Measurements from ENCODE around the gene MYOZ2.

The MYOZ2 gene

GRCh38 chr4:119135721-119136121, at the start of gene MYOZ2:
Gene MYOZ2 (plus strand): TSS chr4:119135832. CDS start chr4:119136526, 694 bp downstream.
- DNase-seq, result no peak

GRCh38 chr4:119087121-119087520, 48.5 kb upstream of the MYOZ2 start:
- DNase-seq, result no peak

GRCh38 chr4:119087656-119088055, 48.0 kb upstream of the MYOZ2 start:
- no peak for DNase-seq

GRCh38 chr4:119093042-119093827, 42.4 kb upstream of the MYOZ2 start:
- DNase-seq, result no peak

GRCh38 chr4:119097282-119097900, 38.2 kb upstream of the MYOZ2 start:
- no peak for DNase-seq

GRCh38 chr4:119098306-119098705, 37.3 kb upstream of the MYOZ2 start:
- DNase-seq, result no peak

- no peak for DNase-seq
These were observed 36.3 kb upstream of the MYOZ2 start for GRCh38 chr4:119099227-119099810.

GRCh38 chr4:119100655-119101054, 35.0 kb upstream of the MYOZ2 start:
- DNase-seq, result no peak

GRCh38 chr4:119103263-119103662, 32.4 kb upstream of the MYOZ2 start:
- DNase-seq, result no peak

GRCh38 chr4:119104644-119105273, 30.9 kb upstream of the MYOZ2 start:
- no peak for DNase-seq

GRCh38 chr4:119105605-119106004, 30.0 kb upstream of the MYOZ2 start:
- no peak for DNase-seq

GRCh38 chr4:119106036-119107000, 29.3 kb upstream of the MYOZ2 start:
- no peak for DNase-seq

- no peak for DNase-seq
These were observed 25.5 kb upstream of the MYOZ2 start for GRCh38 chr4:119110121-119110520.

GRCh38 chr4:119111296-119111695, 24.3 kb upstream of the MYOZ2 start:
- DNase-seq, result no peak

- DNase-seq, result no peak
These were observed 22.5 kb upstream of the MYOZ2 start for GRCh38 chr4:119113033-119113655.

- DNase-seq, result no peak
These were observed 19.6 kb upstream of the MYOZ2 start for GRCh38 chr4:119116021-119116420.

GRCh38 chr4:119116925-119117900, 18.4 kb upstream of the MYOZ2 start:
- DNase-seq, result no peak

GRCh38 chr4:119118397-119118796, 17.2 kb upstream of the MYOZ2 start:
- DNase-seq, result no peak

GRCh38 chr4:119124352-119124751, 11.3 kb upstream of the MYOZ2 start:
- DNase-seq, result no peak

- DNase-seq, result no peak
These were observed 9.7 kb upstream of the MYOZ2 start for GRCh38 chr4:119125931-119126330.

GRCh38 chr4:119128148-119128547, 7.5 kb upstream of the MYOZ2 start:
- no peak for DNase-seq
